HG03558 (cell line): ENCODE data around the gene CCR9.

Experiments used
- ATAC-seq: cut with Tn5 transposase; IDR thresholded peaks from one replicate; pipeline ENCODE4 v1.9.1; 2021; ENCODE audit warnings: moderate number of reproducible peaks; ENCODE audit not compliant: unreplicated experiment; ENCODE audit errors: extremely low read depth

CCR9 gene

GRCh38 chr3:45931496-45931895 lies 45.2 kb downstream of the CCR9 start:
- no peak for ATAC-seq

GRCh38 chr3:45932112-45932511 lies 45.8 kb downstream of the CCR9 start:
- no peak for ATAC-seq

DNA sequence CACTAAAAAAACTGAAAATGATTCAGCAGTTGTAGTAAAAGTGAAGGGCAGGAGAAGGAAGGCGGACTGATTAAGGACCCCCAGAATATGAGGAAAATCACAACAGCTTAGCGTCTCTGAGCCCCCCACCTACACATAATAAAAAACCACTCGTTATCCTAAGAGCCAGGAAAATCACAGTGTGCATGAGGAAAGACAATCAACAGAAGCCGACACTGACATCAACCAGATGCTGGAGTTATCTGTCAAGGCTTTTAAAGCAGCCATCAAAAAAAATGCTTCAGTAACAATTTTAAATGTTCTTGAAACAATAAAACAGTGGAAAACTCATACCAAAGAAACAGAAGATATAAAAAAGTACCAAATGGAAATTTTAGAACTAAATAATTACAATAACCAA lies 47.2 kb downstream of the CCR9 start:
- ATAC-seq = no peak

- no peak for ATAC-seq
Observed at GRCh38 chr3:45936261-45936660, 49.9 kb downstream of the CCR9 start.

DNA sequence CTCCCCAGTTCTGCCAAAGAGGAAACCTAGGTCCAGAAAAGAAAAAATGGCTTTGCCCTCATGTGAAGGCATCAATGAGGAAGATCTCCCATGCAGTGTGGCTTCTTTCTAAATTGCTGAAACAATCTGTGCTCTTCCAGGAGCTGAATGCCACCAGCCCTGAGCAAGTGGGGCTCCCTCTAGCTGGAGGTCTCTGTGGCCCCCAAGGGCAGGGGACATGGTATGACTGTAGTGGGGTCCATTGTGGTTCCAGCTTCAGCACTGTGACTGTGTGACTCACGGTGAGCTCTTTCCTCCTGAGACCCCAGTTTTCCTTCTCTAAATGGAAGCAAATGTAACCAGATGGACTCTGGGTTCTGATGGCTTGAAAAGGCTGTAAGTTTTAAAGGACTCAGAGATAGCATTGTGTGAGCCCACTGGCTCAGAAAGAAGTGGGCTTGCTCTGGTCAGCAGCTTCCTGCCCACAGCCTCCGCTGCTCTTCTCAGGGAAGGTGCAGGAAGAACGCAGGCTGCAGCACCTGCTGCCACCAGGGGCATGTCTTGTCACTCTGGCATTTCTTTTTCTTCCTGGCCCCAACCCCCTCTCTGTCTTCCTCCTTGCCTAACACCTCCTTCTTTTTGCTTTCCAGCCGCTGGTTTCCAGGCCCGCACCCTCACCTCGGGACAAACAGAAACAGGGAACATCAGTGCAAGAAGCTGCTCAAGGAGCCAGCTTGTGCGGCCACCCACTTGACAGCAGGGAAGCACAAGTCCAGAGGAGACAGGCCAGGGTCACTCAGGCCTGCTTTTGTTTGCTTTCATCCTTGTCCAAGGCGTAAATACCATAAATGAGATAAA lies 51.1 kb downstream of the CCR9 start:
- ATAC-seq = no peak

- no peak for ATAC-seq
Observed at GRCh38 chr3:45938043-45938435, 51.7 kb downstream of the CCR9 start.

DNA sequence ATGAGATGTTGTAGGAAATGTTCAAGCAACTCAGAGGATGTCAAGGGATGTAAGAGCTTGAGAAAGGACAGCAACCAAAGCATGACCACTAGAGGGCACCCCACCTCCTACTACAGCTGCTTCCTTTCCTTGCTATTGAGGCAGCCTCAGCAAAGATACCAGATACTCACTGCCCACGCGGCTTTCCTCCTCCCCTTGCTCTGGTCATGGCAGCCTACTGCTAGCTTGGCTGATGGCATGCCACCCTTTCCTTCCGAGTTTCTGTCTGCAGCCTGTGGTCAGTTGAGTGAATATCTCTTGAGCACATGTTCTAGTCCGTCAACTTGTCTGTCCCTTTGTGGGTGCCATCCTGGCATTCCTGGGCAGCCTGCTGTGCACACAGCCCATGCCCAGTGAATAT lies 52.5 kb downstream of the CCR9 start:
- no peak for ATAC-seq

GRCh38 chr3:45939341-45939771 lies 53.0 kb downstream of the CCR9 start:
- no peak for ATAC-seq

DNA sequence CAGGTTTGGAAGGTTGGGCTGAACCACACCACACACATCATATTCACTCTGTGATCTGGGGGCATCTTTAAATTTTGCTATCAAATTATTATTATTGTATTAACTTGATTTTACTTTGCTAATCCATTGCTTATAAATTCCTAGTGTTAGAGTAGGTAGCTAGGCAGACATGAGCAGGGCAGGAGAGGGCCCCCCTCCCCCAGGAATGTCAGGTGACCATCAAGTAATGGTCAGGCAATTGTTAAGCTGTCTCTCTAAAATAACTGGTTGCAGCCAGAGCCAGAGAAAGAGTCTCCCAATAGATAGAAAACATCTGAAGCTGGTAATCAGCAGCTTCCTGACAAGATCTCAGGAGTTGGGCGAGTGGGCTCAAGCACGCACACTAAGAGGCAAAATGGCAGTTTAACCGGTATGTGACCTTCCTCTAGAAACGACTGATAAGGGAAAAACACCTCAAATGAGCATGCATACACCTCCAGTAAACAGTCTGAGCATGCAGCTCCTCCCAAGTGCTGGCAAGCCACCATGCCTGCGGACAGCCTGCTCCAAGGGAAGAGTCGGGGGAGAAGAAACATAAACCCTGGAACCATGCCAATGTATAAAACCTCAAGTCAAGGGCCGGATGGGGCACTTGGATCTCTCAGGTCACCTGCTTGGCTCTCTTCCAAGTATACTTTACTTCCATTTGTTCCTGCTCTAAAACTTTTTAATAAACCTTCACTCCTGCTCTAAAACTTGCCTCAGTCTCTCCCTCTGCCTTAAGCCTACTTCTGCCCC lies 53.8 kb downstream of the CCR9 start:
- no peak for ATAC-seq

DNA sequence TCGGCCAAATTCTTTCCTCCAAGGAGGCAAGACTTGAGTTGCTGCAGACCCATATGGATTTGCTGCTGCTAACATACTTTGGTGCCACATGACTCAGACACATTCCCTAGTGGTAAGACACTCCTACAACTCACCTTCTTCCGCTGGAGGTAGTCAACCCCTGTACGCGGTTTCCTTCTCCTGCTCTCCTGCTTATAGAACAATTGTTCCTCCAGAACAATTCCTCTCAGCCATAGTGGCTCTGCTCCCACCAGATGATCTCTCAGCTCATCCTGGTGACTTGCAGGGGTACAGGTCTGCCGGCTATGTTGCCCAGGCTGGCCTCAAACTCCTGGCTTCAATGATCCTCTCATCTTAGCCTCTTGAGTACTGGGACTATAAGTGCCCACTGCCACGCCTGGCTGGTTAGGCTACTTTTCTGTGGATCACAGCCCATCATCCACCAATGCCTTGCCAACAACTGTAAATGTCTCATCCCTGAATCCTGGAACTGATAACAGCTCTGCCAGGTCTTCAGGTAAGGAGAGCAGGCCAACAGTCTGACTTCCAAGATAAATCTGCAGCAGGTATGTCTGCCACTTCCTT lies 54.5 kb downstream of the CCR9 start:
- ATAC-seq = no peak

DNA sequence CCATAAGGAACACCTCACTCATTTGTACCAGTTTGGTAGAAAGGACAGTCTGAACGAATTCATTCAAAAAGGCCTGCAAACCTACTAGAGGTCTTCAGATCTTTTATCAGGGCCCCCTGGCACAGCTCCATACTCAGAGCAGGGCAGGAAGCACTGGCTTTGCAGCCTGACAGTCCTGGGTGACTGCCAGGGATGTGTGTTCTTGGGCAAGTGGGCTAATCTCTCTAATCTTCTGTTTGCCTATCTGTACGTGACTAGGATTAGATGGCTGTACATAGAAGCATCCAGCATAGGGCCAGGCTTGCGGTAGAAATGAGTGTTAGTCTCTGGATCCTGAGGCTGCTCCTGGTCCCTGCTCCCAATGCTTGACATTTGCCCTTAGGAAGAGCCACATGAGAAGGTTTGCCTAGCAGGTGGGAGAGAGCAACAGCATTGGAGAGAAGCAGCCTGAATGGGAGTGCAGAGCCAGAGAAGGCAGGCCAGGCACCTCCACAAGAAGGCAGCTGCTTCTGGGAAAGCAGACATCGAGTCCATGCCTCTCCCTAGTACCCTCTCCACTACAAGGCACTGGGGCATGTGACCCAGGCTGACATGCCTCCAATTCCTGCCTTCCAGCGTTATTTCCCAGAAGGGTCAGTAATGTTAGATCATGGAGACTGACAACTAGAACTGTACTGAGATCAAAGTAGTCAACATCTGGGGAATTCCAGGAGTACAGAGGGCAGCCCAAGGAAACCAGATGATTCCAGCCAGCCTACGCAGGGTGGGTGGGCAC lies 55.9 kb downstream of the CCR9 start:
- no peak for ATAC-seq

GRCh38 chr3:45943207-45943846 lies 57.0 kb downstream of the CCR9 start, which contains the start of gene CXCR6:
TSS of gene CXCR6 (plus strand) at chr3:45943464. CDS start at chr3:45946482, 3,018 bp downstream.
- no peak for ATAC-seq

GRCh38 chr3:45944830-45945620 lies 58.7 kb downstream of the CCR9 start:
- no peak for ATAC-seq

DNA sequence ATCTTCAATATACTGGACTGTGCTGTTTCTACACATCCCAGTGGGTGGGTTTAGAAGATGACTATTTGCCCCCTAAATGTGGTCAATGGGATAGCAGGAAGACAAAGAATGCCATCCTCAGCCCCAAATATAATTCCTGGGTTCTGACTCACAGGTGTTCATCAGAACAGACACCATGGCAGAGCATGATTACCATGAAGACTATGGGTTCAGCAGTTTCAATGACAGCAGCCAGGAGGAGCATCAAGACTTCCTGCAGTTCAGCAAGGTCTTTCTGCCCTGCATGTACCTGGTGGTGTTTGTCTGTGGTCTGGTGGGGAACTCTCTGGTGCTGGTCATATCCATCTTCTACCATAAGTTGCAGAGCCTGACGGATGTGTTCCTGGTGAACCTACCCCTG lies 60.0 kb downstream of the CCR9 start:
- ATAC-seq = no peak

GRCh38 chr3:45946875-45947274 lies 60.5 kb downstream of the CCR9 start:
- no peak for ATAC-seq

DNA sequence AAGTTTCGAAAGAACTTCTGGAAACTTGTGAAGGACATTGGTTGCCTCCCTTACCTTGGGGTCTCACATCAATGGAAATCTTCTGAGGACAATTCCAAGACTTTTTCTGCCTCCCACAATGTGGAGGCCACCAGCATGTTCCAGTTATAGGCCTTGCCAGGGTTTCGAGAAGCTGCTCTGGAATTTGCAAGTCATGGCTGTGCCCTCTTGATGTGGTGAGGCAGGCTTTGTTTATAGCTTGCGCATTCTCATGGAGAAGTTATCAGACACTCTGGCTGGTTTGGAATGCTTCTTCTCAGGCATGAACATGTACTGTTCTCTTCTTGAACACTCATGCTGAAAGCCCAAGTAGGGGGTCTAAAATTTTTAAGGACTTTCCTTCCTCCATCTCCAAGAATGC lies 61.0 kb downstream of the CCR9 start:
- ATAC-seq = no peak

DNA sequence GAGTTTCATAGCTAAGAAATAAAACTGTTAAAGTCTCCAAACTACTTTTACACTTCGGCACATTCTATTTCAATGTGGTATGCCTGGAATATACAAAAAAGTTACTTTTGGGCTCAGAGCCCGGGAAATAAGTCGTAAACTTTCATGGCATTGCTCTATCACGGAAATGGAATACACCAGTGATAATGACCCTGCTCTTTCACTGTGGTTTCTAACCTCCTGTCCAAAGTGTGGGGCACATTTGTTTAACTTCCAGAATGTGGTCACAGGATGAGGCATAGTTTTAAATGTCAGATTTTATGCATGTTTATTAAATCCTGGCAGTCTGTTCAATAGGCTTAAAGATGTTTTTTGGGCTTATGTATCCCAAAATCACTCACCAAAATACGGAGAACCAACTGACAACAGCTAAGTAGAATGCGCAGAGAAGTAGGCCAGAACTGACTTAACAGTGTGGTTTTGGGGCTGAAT lies 62.0 kb downstream of the CCR9 start:
- no peak for ATAC-seq

- no peak for ATAC-seq
Observed at GRCh38 chr3:45948881-45949280, 62.5 kb downstream of the CCR9 start.

DNA sequence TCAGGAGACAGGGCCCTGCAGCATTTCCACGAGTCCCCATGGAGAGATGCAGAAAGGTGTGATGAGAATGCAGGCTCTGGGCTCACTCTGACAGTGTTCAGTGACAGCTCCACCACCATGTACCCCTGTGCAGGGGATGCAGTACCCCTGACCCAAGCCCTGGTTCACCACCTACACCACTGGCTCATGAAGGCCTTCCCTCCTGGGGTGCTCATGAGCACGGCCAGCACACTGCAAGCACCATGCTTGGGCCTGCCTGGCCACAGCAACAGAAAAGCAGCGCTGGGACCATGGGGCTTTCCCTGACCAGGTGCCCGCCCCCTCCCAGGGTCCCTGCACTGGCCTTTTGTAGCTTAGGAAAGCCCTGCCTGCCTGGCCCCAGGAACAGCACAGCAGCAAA lies 63.1 kb downstream of the CCR9 start:
- no peak for ATAC-seq
